GM12874 (cell line): ENCODE measurements around the gene NMRAL1.

ENCODE experiments used
- TF ChIP-seq, protein P1 (sequence below): IDR thresholded peaks from 2 replicates; pipeline ENCODE4 v1.5.1; 2011; ENCODE audit warnings: low read depth, mild to moderate bottlenecking, control low read depth, low read length, moderate library complexity; ENCODE audit not compliant: insufficient read depth

Gene NMRAL1

DNA sequence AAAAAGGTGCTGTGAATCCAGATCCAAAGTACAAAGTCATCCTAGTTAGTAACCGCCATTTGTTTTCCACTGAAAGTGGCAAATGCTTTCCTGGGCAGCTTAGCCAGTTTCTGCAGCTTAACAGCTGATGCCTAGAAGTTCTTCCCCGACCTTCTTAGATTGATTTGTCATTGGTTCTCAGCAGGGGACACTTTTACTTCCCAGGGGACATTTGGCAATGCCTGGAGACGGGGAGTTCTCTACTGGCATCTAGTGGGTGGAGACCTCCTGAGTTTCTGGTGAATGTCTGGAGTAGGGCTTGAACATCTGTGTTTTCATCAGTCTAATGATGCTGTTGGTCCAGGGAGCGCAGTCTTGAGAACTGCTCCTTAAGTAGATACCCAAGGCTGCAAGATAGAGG is 41.2 kb downstream of the NMRAL1 start:
- TF ChIP-seq, protein P1, sequence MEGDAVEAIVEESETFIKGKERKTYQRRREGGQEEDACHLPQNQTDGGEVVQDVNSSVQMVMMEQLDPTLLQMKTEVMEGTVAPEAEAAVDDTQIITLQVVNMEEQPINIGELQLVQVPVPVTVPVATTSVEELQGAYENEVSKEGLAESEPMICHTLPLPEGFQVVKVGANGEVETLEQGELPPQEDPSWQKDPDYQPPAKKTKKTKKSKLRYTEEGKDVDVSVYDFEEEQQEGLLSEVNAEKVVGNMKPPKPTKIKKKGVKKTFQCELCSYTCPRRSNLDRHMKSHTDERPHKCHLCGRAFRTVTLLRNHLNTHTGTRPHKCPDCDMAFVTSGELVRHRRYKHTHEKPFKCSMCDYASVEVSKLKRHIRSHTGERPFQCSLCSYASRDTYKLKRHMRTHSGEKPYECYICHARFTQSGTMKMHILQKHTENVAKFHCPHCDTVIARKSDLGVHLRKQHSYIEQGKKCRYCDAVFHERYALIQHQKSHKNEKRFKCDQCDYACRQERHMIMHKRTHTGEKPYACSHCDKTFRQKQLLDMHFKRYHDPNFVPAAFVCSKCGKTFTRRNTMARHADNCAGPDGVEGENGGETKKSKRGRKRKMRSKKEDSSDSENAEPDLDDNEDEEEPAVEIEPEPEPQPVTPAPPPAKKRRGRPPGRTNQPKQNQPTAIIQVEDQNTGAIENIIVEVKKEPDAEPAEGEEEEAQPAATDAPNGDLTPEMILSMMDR, result no peak

DNA sequence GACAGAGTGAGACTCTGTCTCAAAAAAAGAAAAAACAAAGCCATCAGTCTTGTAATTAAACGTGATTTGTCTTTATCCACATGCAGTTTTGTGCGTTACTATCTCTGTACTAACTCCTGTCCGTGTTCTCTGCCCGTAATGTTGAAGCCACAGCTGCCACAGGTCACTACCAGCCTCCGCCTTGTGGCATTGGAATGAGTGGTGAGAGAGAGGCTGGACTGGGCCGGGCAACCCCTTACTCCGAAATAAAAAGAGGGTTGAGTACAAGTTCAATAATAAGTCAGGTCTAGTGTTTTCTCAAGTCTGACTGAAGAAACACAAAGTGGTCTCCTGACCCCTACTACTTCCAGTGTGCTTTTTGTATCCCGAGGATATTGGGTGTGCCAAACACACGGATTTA is 43.4 kb downstream of the NMRAL1 start:
- TF ChIP-seq, protein P1, result no peak

DNA sequence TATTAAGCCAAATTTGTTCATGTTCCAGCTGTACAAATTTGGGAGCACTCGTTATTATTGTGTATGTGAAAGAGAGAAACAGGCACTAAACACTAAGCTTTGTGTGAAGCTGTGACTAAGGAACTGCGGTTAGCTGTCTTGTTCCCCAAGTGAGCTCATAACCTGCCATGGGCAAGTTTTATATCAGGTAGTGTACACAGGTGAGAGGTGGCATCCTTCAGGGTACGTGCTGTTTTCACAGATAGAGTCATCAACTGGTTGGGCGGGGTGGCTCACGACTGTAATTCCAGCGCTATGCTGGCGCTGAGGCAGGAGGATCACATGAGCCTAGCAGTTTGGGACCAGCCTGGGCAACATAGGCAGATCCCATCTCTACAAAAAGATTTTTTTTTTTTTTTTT is 45.9 kb downstream of the NMRAL1 start:
- TF ChIP-seq, protein P1, result no peak

DNA sequence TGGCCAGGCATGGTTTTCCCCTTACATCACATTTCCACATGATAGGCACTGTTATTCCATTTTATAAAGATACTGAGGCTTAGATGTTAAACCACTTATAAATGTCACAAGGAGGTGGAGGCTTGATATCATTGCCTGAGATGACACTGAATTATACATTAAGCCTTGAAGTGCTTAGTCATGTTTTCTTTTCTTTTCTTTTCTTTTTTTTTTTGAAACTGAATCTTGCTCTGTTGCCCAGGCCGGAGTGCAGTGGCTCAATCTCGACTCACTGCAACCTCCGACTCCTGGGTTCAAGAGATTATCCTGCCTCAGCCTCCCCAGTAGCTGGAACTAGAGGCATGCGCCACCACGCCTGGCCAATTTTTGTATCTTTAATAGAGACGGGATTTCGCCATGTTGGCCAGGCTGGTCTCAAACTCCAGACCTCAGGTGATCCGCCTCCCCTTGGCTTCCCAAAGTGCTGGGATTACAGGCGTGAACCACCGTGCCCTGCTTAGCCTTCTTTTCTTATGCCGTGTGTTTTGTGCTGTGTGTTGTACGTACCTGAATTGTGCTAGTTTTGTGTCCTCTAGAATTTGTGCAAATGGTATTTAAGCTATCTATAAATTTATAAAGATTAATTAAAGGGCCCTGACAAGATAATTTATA is 47.6 kb downstream of the NMRAL1 start:
- TF ChIP-seq, protein P1, result no peak

DNA sequence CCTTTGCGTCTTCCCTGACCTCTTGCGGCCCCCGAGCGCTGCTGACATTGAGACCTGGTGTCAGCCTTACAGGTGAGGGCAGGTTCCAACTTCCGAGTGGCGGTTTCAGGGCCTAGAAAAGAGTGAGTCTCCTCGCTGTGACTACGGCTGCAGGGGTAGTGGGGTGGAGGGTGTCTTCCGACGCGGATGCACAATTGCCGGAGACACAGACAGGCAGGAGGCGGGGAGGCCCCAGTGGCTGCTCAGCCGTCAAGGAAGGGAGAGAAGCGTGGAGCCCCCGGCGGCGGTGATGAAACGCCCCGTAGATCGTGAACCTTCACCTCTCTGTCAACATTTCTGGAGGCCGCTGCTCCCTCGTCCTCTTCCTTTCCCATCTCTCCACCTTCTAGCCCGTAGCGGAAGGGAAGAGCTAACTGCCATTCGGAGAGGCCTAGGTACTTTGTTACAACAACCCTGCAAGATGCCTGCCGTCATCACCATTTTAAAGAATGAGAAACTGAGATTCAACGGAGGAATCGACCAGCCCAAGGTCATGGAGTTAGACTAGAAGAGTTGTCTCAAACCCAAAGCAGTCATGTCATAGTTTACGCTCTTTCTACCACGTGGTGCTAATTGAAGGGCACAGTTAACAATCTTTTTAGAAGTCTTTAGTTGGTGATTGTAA is 48.3 kb downstream of the NMRAL1 start:
- TF ChIP-seq, protein P1, result no peak

DNA sequence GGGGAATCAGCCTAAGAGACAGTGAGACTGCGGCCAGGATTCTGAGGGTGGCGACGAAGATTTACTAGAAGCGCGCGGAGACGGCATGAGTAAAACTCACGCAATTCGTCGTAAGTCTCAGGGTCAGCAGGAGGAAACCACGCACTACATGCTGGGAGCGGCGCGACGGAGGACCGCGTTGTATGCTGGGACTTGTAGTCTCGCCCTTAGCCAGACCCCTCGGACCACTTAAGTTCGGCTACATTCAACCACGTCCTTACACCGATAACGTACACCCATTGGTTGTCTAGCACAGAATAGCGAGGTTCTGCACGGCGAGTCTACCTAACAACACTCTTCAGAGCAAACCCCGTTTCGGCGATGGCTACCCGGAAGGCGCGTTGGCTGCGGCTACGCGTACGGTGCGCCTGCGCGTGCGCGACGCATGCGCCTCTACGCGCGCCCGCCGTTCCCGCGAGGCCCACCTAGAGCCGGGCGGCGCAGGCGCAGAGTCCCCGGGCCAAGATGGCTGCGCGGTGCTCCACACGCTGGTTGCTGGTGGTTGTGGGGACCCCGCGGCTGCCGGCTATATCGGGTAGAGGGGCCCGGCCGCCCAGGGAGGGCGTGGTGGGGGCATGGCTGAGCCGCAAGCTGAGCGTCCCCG is 48.9 kb downstream of the NMRAL1 start, which contains the start of gene DNAJA3:
Gene DNAJA3, plus strand, starts transcription at position 491 of the 643 bp plus-strand sequence. Its CDS starts 14 bp downstream, at position 505.
- TF ChIP-seq, protein P1, result no peak

DNA sequence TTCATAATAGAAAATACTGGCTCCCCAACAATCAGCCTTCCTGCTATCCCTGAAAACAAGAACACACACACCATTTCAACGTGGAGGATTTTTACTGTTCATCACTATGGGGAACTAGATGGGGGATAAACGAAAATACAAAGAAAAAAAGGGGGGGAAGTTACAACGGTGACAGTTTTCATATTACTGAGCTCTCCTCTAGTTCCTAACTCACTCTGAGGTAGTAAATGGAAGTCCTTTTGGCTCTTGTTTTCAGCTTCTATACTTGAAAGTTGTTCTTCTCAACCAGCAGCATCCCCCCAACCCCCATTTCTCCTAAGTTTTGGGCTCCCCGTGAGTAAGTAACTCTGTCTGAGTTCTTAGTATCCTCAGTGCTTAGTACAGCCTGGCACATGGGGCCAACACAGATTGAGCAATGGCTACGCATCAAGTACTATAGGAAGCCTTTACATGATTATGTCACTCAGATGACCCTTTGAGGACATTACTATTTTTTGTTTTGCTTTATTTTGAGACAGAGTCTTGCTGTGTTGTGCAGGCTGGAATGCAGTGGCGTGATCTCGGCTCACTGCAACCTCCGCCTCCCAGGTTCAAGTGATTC is 53.8 kb downstream of the NMRAL1 start:
- TF ChIP-seq, protein P1, result no peak
